Activated T-cell treated with anti-CD3 and anti-CD28 coated beads, Interleukin-2, amount 50 U/mL, for 24 hours (primary cell): ENCODE measurements around the gene PGLYRP4.

Experiments used
- DNase-seq: peaks from one replicate; pipeline ENCODE4 v3.0.0-alpha.2; 2020
- H3K27ac Mint-ChIP-seq: 2 replicates; pipeline ENCODE4 v1.8.0; 2020; ENCODE audit warnings: mild to moderate bottlenecking, mixed read lengths
- H3K27me3 Mint-ChIP-seq: 2 replicates; pipeline ENCODE4 v1.8.0; 2020; ENCODE audit warnings: mixed read lengths
- H3K36me3 Mint-ChIP-seq: 2 replicates; pipeline ENCODE4 v1.8.0; 2020; ENCODE audit warnings: low read depth, mixed read lengths
- H3K4me1 Mint-ChIP-seq: 2 replicates; pipeline ENCODE4 v1.8.0; 2020; ENCODE audit warnings: low read depth, mixed read lengths
- H3K4me3 Mint-ChIP-seq: 2 replicates; pipeline ENCODE4 v1.8.0; 2020; ENCODE audit warnings: mild to moderate bottlenecking, moderate library complexity, mixed read lengths
- H3K9me3 Mint-ChIP-seq: 2 replicates; pipeline ENCODE4 v1.8.0; 2020; ENCODE audit warnings: mixed read lengths

Gene PGLYRP4

DNA sequence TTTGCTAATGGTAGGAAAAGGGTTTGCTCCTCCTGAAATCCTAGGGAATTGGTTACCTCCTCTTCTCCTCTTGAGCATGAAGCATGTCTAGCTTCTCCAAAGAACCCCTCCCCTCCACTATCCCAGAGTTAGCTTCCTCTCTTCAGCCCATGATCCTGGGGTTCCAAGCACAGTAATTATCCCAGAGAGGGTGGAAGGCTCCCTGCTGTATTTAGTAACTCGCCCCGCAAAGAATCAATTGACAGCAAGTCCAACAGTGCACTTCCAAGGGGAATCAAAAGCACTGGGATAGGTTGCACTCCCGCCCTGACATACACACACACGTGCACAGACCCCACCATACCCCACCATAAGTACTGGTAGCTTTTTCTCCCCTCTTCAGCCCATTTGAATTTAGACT is 39.1 kb upstream of the PGLYRP4 start:
- DNase-seq = no peak
- no peaks in the 10 kb centered on the region for H3K9me3 Mint-ChIP-seq
- H3K27ac Mint-ChIP-seq = no peak overlapping the region
- H3K27me3 Mint-ChIP-seq = peaks cover 3% of the 10 kb centered on the region
- H3K36me3 Mint-ChIP-seq = no peaks in the 10 kb centered on the region
- no peak overlapping the region for H3K4me3 Mint-ChIP-seq
- no peaks in the 10 kb centered on the region for H3K4me1 Mint-ChIP-seq

- no peak for DNase-seq
- H3K27ac Mint-ChIP-seq = no peak overlapping the region
- peaks cover 10% of the 10 kb centered on the region for H3K27me3 Mint-ChIP-seq
- peaks cover 8% of the 10 kb centered on the region for H3K9me3 Mint-ChIP-seq
- H3K36me3 Mint-ChIP-seq = no peaks in the 10 kb centered on the region
- no peak overlapping the region for H3K4me3 Mint-ChIP-seq
- no peaks in the 10 kb centered on the region for H3K4me1 Mint-ChIP-seq
These were observed 38.4 kb upstream of the PGLYRP4 start for GRCh38 chr1:153387001-153387400.

GRCh38 chr1:153386500-153386901 is 37.9 kb upstream of the PGLYRP4 start:
- Mint-ChIP-seq H3K4me1 (no peaks in the 10 kb centered on the region), H3K9me3 (peaks cover 11% of the 10 kb centered on the region), H3K36me3 (no peaks in the 10 kb centered on the region), H3K27ac (no peak overlapping the region), H3K4me3 (no peak overlapping the region), H3K27me3 (peaks cover 14% of the 10 kb centered on the region)
- DNase-seq = no peak

GRCh38 chr1:153384958-153385580 is 36.4 kb upstream of the PGLYRP4 start:
- no peaks in the 10 kb centered on the region for H3K36me3 Mint-ChIP-seq
- DNase-seq = no peak
- no peaks in the 10 kb centered on the region for H3K4me1 Mint-ChIP-seq
- H3K27ac Mint-ChIP-seq = no peak overlapping the region
- H3K27me3 Mint-ChIP-seq = peaks cover 19% of the 10 kb centered on the region
- peaks cover 16% of the 10 kb centered on the region for H3K9me3 Mint-ChIP-seq
- H3K4me3 Mint-ChIP-seq = no peak overlapping the region

GRCh38 chr1:153380711-153381110 is 32.1 kb upstream of the PGLYRP4 start:
- H3K9me3 Mint-ChIP-seq = peaks cover 16% of the 10 kb centered on the region
- H3K4me1 Mint-ChIP-seq = no peaks in the 10 kb centered on the region
- H3K27me3 Mint-ChIP-seq = peaks cover 50% of the 10 kb centered on the region
- no peaks in the 10 kb centered on the region for H3K36me3 Mint-ChIP-seq
- DNase-seq = no peak
- no peak overlapping the region for H3K4me3 Mint-ChIP-seq
- H3K27ac Mint-ChIP-seq = no peak overlapping the region

DNA sequence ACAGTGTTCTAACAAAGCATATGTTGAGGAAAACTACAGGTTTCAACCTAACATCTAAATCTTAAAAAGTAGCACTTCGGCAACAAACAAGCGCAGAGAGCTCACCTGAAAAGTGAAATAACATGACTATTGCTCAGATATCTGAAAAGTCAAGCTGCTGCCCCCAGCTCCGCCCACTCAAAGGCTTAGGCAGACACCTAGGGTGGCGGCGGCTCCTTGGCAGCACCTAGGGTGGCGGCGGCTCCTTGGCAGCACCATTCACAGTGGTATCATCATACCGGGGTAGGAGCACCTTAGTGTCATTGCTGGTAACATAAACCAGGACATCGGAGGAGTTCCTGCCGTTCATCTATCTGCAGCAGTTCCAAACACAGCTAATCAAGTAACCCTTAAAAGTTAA is 30.9 kb upstream of the PGLYRP4 start:
- peaks cover 16% of the 10 kb centered on the region for H3K9me3 Mint-ChIP-seq
- H3K27ac Mint-ChIP-seq = no peak overlapping the region
- H3K36me3 Mint-ChIP-seq = no peaks in the 10 kb centered on the region
- DNase-seq = no peak
- H3K4me3 Mint-ChIP-seq = no peak overlapping the region
- H3K4me1 Mint-ChIP-seq = no peaks in the 10 kb centered on the region
- H3K27me3 Mint-ChIP-seq = peaks cover 55% of the 10 kb centered on the region

DNA sequence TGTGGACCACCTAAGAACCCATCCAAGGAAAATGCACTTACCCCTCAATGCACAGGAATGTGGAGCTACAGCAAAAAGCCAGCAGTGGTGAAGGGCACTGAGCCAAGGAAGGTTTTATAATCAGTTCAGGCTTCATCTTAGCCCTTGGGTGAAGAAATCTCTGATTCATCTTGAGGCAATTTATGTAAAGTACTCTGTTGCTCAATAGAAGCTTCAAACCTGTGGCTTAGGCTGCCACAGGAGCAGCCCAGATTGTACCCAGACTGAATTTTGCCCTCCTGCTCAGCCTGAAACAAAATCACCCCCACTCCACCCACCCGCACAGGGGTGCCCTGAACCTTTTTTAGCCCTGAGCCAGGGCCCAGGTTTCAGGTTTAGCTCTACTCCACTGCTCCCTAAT is 26.9 kb upstream of the PGLYRP4 start, which contains the start of gene S100A12:
Gene S100A12, minus strand, starts transcription at position 111 of the 400 bp plus-strand sequence. CDS start 1,029 bp downstream, outside the sequence.
- no peak within 1 kb of the TSS for H3K4me3 Mint-ChIP-seq
- no peak within 1 kb of the TSS for H3K27ac Mint-ChIP-seq
- H3K4me1 Mint-ChIP-seq = no peaks in the 10 kb centered on the region
- no peak for DNase-seq
- no peaks in the 10 kb centered on the region for H3K9me3 Mint-ChIP-seq
- H3K27me3 Mint-ChIP-seq = peaks cover 41% of the 10 kb centered on the region
- H3K36me3 Mint-ChIP-seq = no peaks in the 10 kb centered on the region

DNA sequence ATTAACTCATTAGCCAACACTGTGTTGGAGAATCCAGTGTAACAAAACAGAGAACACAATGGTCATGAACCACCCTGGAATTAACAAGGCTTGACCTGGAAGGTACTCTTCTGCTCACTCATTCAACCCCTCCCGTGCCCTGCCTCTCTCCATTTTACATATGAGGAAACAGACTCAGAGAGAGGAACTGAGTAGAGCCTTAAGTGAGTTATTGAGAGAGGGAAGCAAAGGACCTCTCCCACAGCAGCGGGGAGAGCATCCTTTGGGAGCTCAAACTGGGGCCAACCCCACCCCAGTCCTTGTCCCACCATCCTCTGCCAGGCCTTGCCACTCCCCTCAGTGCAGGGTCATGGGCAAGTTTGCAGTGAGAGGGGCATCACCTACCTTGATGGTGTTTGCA is 25.4 kb upstream of the PGLYRP4 start:
- no peaks in the 10 kb centered on the region for H3K4me1 Mint-ChIP-seq
- no peak for DNase-seq
- peaks cover 37% of the 10 kb centered on the region for H3K27me3 Mint-ChIP-seq
- no peaks in the 10 kb centered on the region for H3K9me3 Mint-ChIP-seq
- H3K27ac Mint-ChIP-seq = no peak overlapping the region
- H3K4me3 Mint-ChIP-seq = no peak overlapping the region
- no peaks in the 10 kb centered on the region for H3K36me3 Mint-ChIP-seq

DNA sequence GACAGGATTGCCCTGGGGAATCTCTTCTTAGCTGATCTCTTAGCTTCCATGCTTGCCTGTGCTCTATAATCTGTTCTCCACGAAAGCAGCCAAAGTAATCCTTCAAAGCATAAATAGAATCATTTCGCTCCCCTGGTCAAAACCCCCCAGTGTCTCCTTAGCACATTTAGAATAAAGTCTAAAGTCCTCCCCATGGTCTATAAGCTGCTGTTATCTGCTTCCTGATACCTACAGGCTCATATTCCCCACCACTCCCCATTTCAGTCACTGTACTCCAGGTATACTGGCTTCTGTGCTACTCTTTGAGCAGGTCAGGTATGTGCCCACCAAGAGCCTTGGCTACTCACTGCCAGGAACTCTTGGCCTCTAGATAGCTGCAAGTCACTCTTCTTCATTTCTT is 23.9 kb upstream of the PGLYRP4 start:
- DNase-seq = no peak
- no peak overlapping the region for H3K4me3 Mint-ChIP-seq
- H3K36me3 Mint-ChIP-seq = no peaks in the 10 kb centered on the region
- H3K9me3 Mint-ChIP-seq = no peaks in the 10 kb centered on the region
- H3K4me1 Mint-ChIP-seq = no peaks in the 10 kb centered on the region
- H3K27ac Mint-ChIP-seq = no peak overlapping the region
- H3K27me3 Mint-ChIP-seq = peaks cover 26% of the 10 kb centered on the region

GRCh38 chr1:153371231-153371630 is 22.6 kb upstream of the PGLYRP4 start:
- H3K36me3 Mint-ChIP-seq = no peaks in the 10 kb centered on the region
- H3K27ac Mint-ChIP-seq = no peak overlapping the region
- H3K27me3 Mint-ChIP-seq = peaks cover 15% of the 10 kb centered on the region
- DNase-seq = no peak
- H3K4me1 Mint-ChIP-seq = no peaks in the 10 kb centered on the region
- no peaks in the 10 kb centered on the region for H3K9me3 Mint-ChIP-seq
- H3K4me3 Mint-ChIP-seq = no peak overlapping the region

DNA sequence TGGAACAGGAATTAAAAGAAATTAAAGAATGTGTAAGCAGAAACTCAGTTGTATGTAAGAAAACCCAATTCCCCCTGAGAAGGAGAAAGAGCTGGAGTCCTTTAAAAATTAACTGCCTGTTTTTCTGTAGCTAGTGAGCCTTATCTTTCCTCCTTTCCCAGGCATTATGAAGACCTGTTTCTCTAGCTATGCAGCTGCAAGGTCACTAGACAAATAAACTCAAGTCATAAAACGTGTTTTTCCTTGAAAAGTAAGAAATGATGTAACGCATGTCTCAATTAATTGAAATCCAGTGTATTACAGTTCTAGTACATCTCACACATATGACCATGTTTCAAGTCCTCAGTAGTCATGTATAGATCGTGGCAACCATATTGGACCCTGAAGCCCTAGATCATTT is 21.5 kb upstream of the PGLYRP4 start:
- Mint-ChIP-seq H3K4me1 (no peaks in the 10 kb centered on the region), H3K36me3 (no peaks in the 10 kb centered on the region)

DNA sequence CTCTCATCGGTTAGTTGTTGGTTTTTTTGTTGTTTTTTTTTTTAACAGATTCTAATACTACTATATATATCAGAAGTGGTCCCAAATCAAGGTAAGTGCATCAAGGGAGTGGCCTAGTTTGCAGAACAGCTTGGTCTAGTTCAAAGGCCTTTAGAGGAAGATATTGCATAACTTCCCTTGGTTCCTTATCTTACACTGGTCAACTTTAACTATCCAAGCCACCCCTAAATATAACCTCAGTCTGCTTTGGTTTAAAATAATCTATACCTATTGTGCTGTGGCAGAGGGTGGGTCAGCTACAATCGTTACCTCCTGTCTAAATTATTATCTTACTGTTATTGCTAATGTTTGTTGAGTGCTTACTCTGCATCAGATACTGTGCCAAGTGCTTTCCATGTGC is 19.9 kb upstream of the PGLYRP4 start:
- Mint-ChIP-seq H3K27me3 (peaks cover 9% of the 10 kb centered on the region), H3K9me3 (no peaks in the 10 kb centered on the region), H3K4me3 (no peak overlapping the region)

More for the DNA sequence above, 21.5 kb upstream of the PGLYRP4 start:
- Mint-ChIP-seq H3K27ac (no peak overlapping the region), H3K9me3 (no peaks in the 10 kb centered on the region), H3K4me3 (no peak overlapping the region), H3K27me3 (peaks cover 9% of the 10 kb centered on the region)
- DNase-seq = no peak

DNA sequence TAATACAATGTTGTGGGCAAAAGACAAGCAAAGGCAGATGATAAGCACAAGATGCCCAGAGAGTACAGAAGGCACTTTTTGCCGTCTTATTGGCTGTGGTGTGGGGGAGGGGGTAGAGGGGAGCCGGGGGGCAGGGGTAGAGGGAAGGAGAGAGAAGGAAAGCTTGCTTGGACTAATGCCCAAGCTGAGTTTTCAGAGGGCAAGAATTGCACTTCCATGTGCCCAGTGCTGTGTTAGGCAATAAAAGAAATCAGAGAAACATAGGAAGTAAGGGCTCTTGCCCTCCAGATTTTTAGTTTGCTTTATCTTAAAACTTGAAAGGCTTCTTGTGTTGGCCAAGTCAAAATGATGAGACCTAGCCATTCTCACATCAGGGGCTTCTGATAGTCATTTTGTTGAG is 18.4 kb upstream of the PGLYRP4 start:
- no peaks in the 10 kb centered on the region for H3K36me3 Mint-ChIP-seq
- H3K9me3 Mint-ChIP-seq = no peaks in the 10 kb centered on the region
- no peak for DNase-seq
- no peaks in the 10 kb centered on the region for H3K4me1 Mint-ChIP-seq
- peaks cover 11% of the 10 kb centered on the region for H3K27me3 Mint-ChIP-seq
- no peak overlapping the region for H3K27ac Mint-ChIP-seq
- no peak overlapping the region for H3K4me3 Mint-ChIP-seq

More for the DNA sequence above, 19.9 kb upstream of the PGLYRP4 start:
- no peaks in the 10 kb centered on the region for H3K4me1 Mint-ChIP-seq
- no peak overlapping the region for H3K27ac Mint-ChIP-seq
- no peak for DNase-seq
- no peaks in the 10 kb centered on the region for H3K36me3 Mint-ChIP-seq

DNA sequence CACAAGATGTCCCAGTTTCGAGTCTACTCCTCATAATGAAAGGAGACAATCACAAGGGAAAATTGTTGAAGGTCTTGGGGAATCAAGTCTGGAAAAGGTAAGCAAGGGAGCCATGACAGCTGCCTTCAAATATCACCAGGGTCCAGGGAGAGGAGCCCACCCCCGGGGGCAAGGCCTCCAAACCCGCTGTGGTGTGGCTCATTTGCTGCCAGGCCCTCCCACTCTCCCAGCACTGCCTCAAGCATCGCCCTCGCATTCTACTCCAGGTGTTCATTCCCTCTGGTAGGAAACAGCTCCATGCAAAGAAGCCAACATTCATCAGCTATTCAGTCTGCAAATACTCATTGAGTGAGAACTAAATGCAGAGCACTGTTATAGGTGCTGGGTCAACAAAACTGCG is 17.6 kb upstream of the PGLYRP4 start:
- Mint-ChIP-seq H3K36me3 (no peaks in the 10 kb centered on the region), H3K9me3 (no peaks in the 10 kb centered on the region), H3K4me1 (no peaks in the 10 kb centered on the region), H3K27me3 (peaks cover 11% of the 10 kb centered on the region), H3K27ac (no peak overlapping the region), H3K4me3 (no peak overlapping the region)
- DNase-seq = no peak

- DNase-seq = no peak
- Mint-ChIP-seq H3K36me3 (no peaks in the 10 kb centered on the region), H3K27me3 (peaks cover 11% of the 10 kb centered on the region), H3K27ac (no peak overlapping the region), H3K4me3 (no peak overlapping the region), H3K4me1 (no peaks in the 10 kb centered on the region), H3K9me3 (no peaks in the 10 kb centered on the region)
These were observed 17.1 kb upstream of the PGLYRP4 start for GRCh38 chr1:153365696-153366095.
